ENCODE measurements around the gene CLK2. TPM values are rescaled to one million over a fixed set of nuclear protein-coding genes. Genes with fewer than 3 reads are reported as not detected.

Gene CLK2
- total and polyA plus RNA-seq, 9 of the 15 experiments (the other 6 are each of a cell fraction or from before 2014, with no cell fraction given) = 13.5 to 81.4 (median 39.6) TPM

GRCh38 chr1:155227261-155228095, 45.8 kb downstream of the CLK2 start (continued):
- peak; percentile 68 to 72; a peak in 2 of 4 replicates for TF ChIP-seq MNT (conservative IDR thresholded peaks at IDR 0.05)
- TF ChIP-seq ZFP91 (CRISPR knock-in tag; IDR thresholded peaks at IDR 0.05) = peak; percentile 39; the same call in 1 of the 2 replicates
- TF ChIP-seq LEF1 (IDR thresholded peaks at IDR 0.05) = peak; percentile 56; the same call in 1 of the 2 replicates
- TF ChIP-seq ZBTB7A (IDR thresholded peaks at IDR 0.05; ENCODE audit: borderline replicate concordance, control insufficient read depth, low read depth, low read length) = peak; percentile 63; the same call in 1 of the 2 replicates
- TF ChIP-seq CREB5 (CRISPR knock-in tag; IDR thresholded peaks at IDR 0.05) = no peak
- no peak for TF ChIP-seq FOXJ3 (CRISPR knock-in tag; IDR thresholded peaks at IDR 0.05)
- peak; percentile 98 for TF ChIP-seq E2F8 (IDR thresholded peaks at IDR 0.05; ENCODE audit: low read depth, partially characterized antibody)
- peak; percentile 31; the same call in 1 of the 2 replicates for TF ChIP-seq SAFB (IDR thresholded peaks at IDR 0.05; ENCODE audit: borderline replicate concordance, low read depth, low read length)
- peak; percentile 93 for TF ChIP-seq E2F6 (IDR thresholded peaks at IDR 0.05; ENCODE audit: borderline replicate concordance in 1 of 2, extremely low read depth in 1 of 2, insufficient read depth in 1 of 2, insufficient read length in 1 of 2, low read depth in 1 of 2, low read length in 1 of 2, poor library complexity in 1 of 2, severe bottlenecking in 1 of 2)
